DND-41 (cell line): Measurements from ENCODE around the gene DYNLRB1.

Source experiments
- ATAC-seq: fragments of 200-7000 bp; cut with Tn5 transposase; 3 replicates; pipeline ENCODE4 v1.9.1; 2021; ENCODE audit warnings: low read depth; ENCODE audit not compliant: insufficient read depth
- DNase-seq: peaks from one replicate; pipeline ENCODE4 v3.0.0-alpha.2; 2020
- H2AFZ ChIP-seq: 2 replicates; pipeline ENCODE4 v1.6.0; 2012; ENCODE audit warnings: low read depth, low read length
- H3K27ac ChIP-seq: 2 replicates; pipeline ENCODE4 v1.5.1; 2012; ENCODE audit warnings: low read length, inconsistent platforms
- H3K27me3 ChIP-seq: fragments of 200-600 bp; sonication (generic); 2 replicates; pipeline ENCODE4 v1.6.0; 2012; ENCODE audit warnings: low read length, mild to moderate bottlenecking, inconsistent platforms; ENCODE audit not compliant: insufficient read depth, poor library complexity
- H3K36me3 ChIP-seq: 2 replicates; pipeline ENCODE4 v1.5.1; 2012; ENCODE audit warnings: low read length, inconsistent platforms; ENCODE audit not compliant: insufficient read depth
- H3K4me1 ChIP-seq: 2 replicates; pipeline ENCODE4 v1.5.1; 2012; ENCODE audit warnings: mild to moderate bottlenecking, low read length; ENCODE audit not compliant: insufficient read depth
- H3K4me2 ChIP-seq: 2 replicates; pipeline ENCODE4 v1.6.0; 2012; ENCODE audit warnings: mild to moderate bottlenecking, moderate library complexity, low read length, inconsistent platforms; ENCODE audit not compliant: insufficient read depth
- H3K4me3 ChIP-seq, 2 experiments: fragments of 200-600 bp in 1 of 2; shearing (Covaris generic) in 1 of 2; 2 replicates each; pipeline ENCODE4 v1.5.1; 2012 to 2016; ENCODE audit warnings: inconsistent platforms in 2 of 2, low read length in 2 of 2, mild to moderate bottlenecking in 2 of 2, low read depth in 1 of 2, moderate library complexity in 1 of 2
- H3K79me2 ChIP-seq: 2 replicates; pipeline ENCODE4 v1.6.0; 2012; ENCODE audit warnings: low read length, inconsistent platforms; ENCODE audit not compliant: insufficient read depth
- H3K9ac ChIP-seq: 2 replicates; pipeline ENCODE4 v1.6.0; 2012; ENCODE audit warnings: low read depth, mild to moderate bottlenecking, inconsistent platforms, low read length, moderate library complexity
- H3K9me3 ChIP-seq: 2 replicates; pipeline ENCODE4 v1.5.1; 2012; ENCODE audit warnings: low read length, moderate library complexity, mild to moderate bottlenecking, inconsistent platforms; ENCODE audit not compliant: insufficient read depth, severe bottlenecking
- H4K20me1 ChIP-seq: 2 replicates; pipeline ENCODE4 v1.6.0; 2012; ENCODE audit warnings: low read length; ENCODE audit not compliant: insufficient read depth
- EZH2 ChIP-seq: IDR thresholded peaks from 3 replicates; pipeline ENCODE4 v1.6.1; 2012; ENCODE audit warnings: borderline replicate concordance, low read depth, mild to moderate bottlenecking, moderate library complexity, low read length, inconsistent platforms; ENCODE audit not compliant: severe bottlenecking
- TF ChIP-seq, protein P1 (sequence below): IDR thresholded peaks from 2 replicates; pipeline ENCODE4 v1.5.1; 2012; ENCODE audit warnings: borderline replicate concordance, low read length, moderate library complexity, mild to moderate bottlenecking; ENCODE audit not compliant: poor library complexity, severe bottlenecking; ENCODE audit errors: extremely low read depth

DYNLRB1 gene

DNA sequence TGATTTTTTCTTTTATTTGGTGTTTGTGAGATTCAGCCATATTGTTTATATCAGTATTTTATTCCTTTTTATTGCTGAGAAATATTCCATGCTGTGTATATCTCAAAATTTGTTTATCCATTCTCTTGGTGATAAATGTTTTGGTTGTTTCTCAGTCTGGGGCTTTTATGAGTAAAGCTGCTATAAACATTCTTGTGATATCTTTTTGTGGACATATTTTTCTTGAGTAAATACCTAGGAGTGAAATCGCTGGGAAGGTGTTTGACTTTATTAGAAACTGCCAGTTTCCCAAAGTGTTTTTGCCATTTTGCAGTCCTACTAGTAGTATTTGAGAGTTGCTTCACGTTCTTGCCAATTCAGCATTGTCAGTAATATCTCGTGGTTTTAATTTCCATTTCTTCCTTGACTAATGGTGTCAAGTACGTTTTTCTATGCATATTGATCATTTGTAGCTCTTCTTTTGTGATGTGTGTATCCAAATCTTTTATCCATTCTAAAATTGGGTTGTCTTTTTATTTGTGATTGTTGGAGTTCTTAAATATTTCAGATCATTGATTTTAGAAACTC is 31.1 kb upstream of the DYNLRB1 start:
- ATAC-seq (no peak), DNase-seq (no peak)
- no peaks in the 10 kb centered on the region for H4K20me1 ChIP-seq
- no peak overlapping the region for H3K4me3 ChIP-seq
- peaks cover 5% of the 10 kb centered on the region for H3K9me3 ChIP-seq
- TF ChIP-seq, protein P1, sequence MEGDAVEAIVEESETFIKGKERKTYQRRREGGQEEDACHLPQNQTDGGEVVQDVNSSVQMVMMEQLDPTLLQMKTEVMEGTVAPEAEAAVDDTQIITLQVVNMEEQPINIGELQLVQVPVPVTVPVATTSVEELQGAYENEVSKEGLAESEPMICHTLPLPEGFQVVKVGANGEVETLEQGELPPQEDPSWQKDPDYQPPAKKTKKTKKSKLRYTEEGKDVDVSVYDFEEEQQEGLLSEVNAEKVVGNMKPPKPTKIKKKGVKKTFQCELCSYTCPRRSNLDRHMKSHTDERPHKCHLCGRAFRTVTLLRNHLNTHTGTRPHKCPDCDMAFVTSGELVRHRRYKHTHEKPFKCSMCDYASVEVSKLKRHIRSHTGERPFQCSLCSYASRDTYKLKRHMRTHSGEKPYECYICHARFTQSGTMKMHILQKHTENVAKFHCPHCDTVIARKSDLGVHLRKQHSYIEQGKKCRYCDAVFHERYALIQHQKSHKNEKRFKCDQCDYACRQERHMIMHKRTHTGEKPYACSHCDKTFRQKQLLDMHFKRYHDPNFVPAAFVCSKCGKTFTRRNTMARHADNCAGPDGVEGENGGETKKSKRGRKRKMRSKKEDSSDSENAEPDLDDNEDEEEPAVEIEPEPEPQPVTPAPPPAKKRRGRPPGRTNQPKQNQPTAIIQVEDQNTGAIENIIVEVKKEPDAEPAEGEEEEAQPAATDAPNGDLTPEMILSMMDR, result no peak
- no peak for TF ChIP-seq EZH2
- peaks cover 94% of the 10 kb centered on the region for H3K36me3 ChIP-seq
- H3K4me2 ChIP-seq, result no peak overlapping the region
- H3K27ac ChIP-seq, result no peak overlapping the region
- no peak overlapping the region for H2AFZ ChIP-seq
- no peaks in the 10 kb centered on the region for H3K4me1 ChIP-seq
- no peaks in the 10 kb centered on the region for H3K79me2 ChIP-seq
- no peaks in the 10 kb centered on the region for H3K27me3 ChIP-seq
- H3K9ac ChIP-seq, result no peak overlapping the region

DNA sequence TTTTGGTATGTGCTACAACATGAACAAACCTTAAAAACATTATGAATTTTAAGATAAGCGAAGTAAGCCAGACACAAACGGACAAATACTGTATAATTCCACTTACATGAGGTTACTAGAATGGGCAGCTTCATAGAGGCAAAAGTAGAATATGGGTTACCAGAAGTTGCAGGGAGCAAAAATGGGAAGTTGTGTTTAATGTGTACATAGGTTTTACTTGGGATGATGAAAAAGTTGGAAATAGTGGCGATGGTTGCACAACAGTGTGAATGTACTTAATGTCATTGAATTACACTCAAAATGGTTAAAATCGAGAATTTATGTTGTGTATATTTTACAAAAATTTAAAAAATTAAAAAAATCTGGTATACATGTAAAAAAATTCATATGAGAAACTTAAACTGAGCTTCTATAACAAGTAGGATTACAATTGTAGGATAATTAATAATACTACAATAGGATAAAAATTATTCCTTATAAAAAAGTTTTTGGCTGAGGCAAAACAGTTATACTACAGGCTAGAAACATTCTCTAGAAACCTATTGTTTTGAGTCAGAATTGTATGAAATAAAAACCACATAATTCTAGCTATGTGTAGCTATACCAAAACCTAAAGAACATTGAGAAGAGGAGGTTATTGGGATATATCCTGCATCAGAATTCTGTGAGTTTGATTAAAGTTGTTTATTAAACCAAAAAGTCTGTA is 24.8 kb upstream of the DYNLRB1 start:
- H4K20me1 ChIP-seq, result no peaks in the 10 kb centered on the region
- TF ChIP-seq, protein P1, result no peak
- no peak for TF ChIP-seq EZH2
- no peak overlapping the region for H3K4me3 ChIP-seq
- ATAC-seq (no peak), DNase-seq (no peak)
- H3K27me3 ChIP-seq, result no peaks in the 10 kb centered on the region
- H3K27ac ChIP-seq, result no peak overlapping the region
- H3K4me2 ChIP-seq, result no peak overlapping the region
- H3K9ac ChIP-seq, result no peak overlapping the region
- H3K79me2 ChIP-seq, result no peaks in the 10 kb centered on the region
- no peaks in the 10 kb centered on the region for H3K4me1 ChIP-seq
- H2AFZ ChIP-seq, result no peak overlapping the region
- peaks cover 89% of the 10 kb centered on the region for H3K36me3 ChIP-seq
- H3K9me3 ChIP-seq, result no peaks in the 10 kb centered on the region

DNA sequence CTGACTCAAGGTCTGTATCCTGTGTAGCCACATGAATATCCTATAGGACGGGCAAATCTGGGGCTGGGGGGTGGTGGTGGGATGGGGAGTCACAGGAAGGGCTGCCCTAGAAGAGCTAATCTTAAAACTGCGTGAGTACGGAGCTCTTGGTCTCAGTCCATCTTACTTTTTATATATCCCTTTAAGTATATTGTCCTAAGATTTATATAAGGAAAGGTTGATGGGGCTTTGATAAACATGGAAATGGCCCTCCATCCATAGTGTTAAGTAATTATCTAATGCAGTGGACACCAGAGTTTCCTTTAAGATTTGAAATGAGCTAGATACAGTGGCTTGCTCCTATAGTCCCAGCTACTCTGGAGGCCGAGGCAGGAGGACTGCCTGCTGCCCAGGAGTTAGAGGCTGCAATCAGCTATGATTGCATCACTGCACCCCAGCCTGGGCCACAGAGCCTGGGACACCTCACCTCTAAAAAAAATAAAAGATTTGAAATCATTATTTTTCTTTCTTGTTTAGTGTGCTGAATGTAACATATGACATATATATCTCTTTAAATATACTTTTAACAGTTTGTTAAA is 24.2 kb upstream of the DYNLRB1 start:
- no peak for TF ChIP-seq EZH2
- TF ChIP-seq, protein P1, result no peak
- H3K36me3 ChIP-seq, result peaks cover 89% of the 10 kb centered on the region

More for the DNA sequence above, 24.2 kb upstream of the DYNLRB1 start:
- H3K4me2 ChIP-seq, result no peak overlapping the region
- no peak overlapping the region for H3K4me3 ChIP-seq
- no peak overlapping the region for H2AFZ ChIP-seq
- DNase-seq (no peak), ATAC-seq (no peak)
- H3K27me3 ChIP-seq, result no peaks in the 10 kb centered on the region
- no peaks in the 10 kb centered on the region for H3K9me3 ChIP-seq
- H3K9ac ChIP-seq, result no peak overlapping the region
- no peak overlapping the region for H3K27ac ChIP-seq
- H3K4me1 ChIP-seq, result no peaks in the 10 kb centered on the region
- H4K20me1 ChIP-seq, result no peaks in the 10 kb centered on the region
- H3K79me2 ChIP-seq, result no peaks in the 10 kb centered on the region
